Measurements from ENCODE around the gene KRTAP9-9.
"Not testable (repeated sequence)": the region's sequence is repeated elsewhere in the genome, so short reads cannot be mapped to it uniquely, and the experiment has no call there.

Gene KRTAP9-9

DNA sequence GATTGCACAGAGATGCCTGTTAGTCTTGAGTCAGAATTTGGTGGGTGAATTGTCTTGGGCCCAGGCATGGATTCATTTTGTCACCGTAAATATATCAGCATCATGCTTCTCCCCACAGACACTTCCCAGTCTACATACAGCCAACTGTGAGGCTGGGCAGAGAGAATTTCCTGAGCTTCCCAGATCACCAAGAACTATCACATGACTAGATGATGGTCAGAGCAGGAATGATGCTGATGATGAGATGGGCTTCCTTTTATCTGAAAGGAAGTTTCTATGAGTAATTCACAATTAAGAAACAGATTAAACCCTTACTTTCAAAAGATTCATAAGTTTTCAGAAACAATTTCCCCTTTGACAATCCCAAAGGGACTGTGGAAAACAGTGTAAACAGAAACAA is 323 bp upstream of the KRTAP9-9 start:
- in situ Hi-C loops (cut with HindIII; ENCODE audit: low sequenced_read_pairs), result no loop called here
- TF ChIP-seq, protein P1, sequence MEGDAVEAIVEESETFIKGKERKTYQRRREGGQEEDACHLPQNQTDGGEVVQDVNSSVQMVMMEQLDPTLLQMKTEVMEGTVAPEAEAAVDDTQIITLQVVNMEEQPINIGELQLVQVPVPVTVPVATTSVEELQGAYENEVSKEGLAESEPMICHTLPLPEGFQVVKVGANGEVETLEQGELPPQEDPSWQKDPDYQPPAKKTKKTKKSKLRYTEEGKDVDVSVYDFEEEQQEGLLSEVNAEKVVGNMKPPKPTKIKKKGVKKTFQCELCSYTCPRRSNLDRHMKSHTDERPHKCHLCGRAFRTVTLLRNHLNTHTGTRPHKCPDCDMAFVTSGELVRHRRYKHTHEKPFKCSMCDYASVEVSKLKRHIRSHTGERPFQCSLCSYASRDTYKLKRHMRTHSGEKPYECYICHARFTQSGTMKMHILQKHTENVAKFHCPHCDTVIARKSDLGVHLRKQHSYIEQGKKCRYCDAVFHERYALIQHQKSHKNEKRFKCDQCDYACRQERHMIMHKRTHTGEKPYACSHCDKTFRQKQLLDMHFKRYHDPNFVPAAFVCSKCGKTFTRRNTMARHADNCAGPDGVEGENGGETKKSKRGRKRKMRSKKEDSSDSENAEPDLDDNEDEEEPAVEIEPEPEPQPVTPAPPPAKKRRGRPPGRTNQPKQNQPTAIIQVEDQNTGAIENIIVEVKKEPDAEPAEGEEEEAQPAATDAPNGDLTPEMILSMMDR (IDR thresholded peaks at IDR 0.05; ENCODE audit: low read depth, low read length, missing control alignments), result no peak
- no peak overlapping the region for H3K4me3 ChIP-seq (ENCODE audit: low read depth, low read length)
- DNase-seq (ENCODE audit: low read depth), result no peak

DNA sequence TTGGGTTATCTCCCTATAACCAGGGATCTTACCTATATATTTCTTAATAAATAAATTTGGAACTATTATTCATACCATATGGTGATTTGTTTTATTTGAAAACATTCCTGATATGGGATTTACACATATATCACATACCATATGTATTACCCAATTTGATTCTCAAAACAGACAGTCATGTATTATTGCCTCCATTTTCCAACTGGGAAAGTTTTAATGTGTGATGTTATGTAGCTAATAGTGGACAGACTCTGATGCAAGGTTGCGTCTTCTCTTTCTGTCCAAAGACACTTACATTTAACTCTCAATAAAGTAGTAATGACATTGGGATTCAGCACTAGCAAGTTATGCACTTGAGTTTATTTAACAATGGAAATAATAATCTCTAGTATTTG is 1.1 kb downstream of the KRTAP9-9 start:
- in situ Hi-C loops (cut with HindIII; ENCODE audit: low sequenced_read_pairs), result no loop called here
- TF ChIP-seq, protein P1 (IDR thresholded peaks at IDR 0.05; ENCODE audit: low read depth, low read length, missing control alignments), result no peak
- no peak for DNase-seq (ENCODE audit: low read depth)
- H3K4me3 ChIP-seq (ENCODE audit: low read depth, low read length), result no peak overlapping the region

DNA sequence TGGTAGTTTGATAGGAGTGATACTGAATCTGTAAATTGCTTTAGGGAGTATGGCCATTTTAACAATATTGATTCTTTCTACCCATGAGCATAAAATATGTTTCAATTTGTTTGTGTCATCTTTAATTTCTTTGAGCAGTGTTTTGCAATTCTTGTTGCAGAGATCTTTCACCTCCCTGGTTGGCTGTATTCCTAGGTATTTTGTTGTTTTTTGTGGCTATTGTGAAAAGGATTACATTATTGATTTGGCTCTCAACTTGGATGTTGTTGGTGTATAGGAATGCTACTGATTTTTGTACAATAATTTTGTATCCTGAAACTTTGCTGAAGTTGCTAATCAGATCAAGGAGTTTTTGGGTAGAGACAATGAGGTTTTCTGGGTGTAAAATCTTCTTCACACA is 3.2 kb downstream of the KRTAP9-9 start:
- DNase-seq (ENCODE audit: low read depth), result no peak
- in situ Hi-C loops (cut with HindIII; ENCODE audit: low sequenced_read_pairs), result no loop called here
- H3K4me3 ChIP-seq (ENCODE audit: low read depth, low read length), result no peak overlapping the region
- TF ChIP-seq, protein P1 (IDR thresholded peaks at IDR 0.05; ENCODE audit: low read depth, low read length, missing control alignments), result no peak

DNA sequence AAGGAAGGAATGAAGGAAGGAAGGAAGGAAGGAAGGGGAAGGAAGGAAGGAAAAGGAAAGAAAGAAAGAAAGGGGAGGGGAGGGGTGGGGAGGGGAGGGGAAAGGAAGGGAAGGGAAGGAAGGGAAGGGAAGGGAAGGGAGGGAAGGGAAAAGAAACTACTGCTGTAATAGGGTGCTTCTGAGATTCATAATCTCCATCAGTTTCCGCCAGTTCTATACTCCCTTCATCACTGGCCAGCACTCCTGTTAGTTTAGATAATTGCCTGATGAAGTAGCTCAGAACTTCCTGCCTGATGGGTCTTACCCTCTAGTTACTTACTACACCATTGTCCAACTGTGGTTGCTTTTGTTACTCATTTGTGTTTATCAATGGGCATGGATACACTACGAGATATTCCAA is 8.0 kb downstream of the KRTAP9-9 start:
- TF ChIP-seq, protein P1 (IDR thresholded peaks at IDR 0.05; ENCODE audit: low read depth, low read length, missing control alignments), result no peak
- in situ Hi-C loops (cut with HindIII; ENCODE audit: low sequenced_read_pairs), result no loop called here
- no peak for DNase-seq (ENCODE audit: low read depth)
- H3K4me3 ChIP-seq (ENCODE audit: low read depth, low read length), result no peak overlapping the region

DNA sequence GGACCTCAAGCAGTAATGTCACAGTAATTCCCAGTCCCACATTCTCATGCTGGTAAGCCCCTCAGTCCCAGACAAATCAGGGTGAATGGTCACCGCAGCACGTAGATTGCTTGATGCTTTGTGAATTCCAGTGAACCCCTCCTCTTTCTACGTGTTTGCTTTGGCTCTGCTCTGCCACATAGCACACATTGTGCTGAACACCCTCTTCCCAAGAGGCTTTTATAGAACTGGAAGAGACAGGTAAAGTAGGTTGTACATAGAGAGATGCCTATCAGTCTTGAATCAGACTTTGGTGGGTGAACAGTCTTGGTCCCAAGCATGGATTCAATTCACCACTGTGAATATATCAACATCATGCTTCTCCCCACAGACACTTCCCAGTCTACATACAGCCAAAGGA is 9.4 kb downstream of the KRTAP9-9 start:
- DNase-seq (ENCODE audit: low read depth), result no peak
- no peak overlapping the region for H3K4me3 ChIP-seq (ENCODE audit: low read depth, low read length)
- TF ChIP-seq, protein P1 (IDR thresholded peaks at IDR 0.05; ENCODE audit: low read depth, low read length, missing control alignments), result no peak
- in situ Hi-C loops (cut with HindIII; ENCODE audit: low sequenced_read_pairs), result no loop called here

DNA sequence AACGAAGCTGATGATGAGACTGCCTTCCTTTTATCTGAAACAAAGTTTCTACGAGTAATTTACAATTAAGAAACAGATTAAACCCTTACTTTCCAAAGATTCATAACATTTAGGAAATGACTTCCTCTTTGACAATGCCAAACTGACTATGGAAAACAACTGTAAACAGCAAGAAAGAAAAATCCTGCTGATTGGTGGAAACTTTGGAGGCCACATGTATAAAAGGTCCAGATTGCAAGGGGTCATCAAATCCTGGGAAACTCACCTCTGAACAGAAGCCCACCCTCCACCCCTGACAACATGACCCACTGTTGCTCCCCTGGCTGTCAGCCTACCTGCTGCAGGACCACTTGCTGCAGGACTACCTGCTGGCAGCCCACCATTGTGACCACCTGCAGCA is 9.9 kb downstream of the KRTAP9-9 start, which contains the start of gene KRTAP9-6:
KRTAP9-6 (plus strand) TSS at position 301 of the 400 bp plus-strand sequence; CDS start at position 301, 0 bp downstream.
- in situ Hi-C loops (cut with HindIII; ENCODE audit: low sequenced_read_pairs), result no loop called here
- no peak within 1 kb of the TSS for H3K4me3 ChIP-seq (ENCODE audit: low read depth, low read length)
- DNase-seq (ENCODE audit: low read depth), result no peak
- TF ChIP-seq, protein P1 (IDR thresholded peaks at IDR 0.05; ENCODE audit: low read depth, low read length, missing control alignments), result no peak

DNA sequence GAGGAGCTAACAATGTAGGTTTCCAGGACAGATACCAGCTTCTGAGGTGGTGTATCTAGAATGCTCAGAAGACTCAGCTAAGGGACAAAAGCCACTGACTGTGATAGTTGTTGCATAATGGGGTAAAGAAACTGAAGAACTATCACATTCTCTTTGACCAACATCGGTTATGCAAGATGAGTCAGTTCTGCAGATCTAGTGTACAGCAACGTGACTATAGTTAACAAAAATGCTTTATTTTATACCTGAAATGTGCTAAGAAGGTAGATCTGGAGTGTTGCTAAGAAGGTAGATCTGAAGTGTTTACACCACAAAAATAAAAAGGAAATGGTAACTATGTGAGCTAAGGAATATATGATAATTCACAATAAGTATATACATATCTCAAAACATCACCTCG is 12.5 kb downstream of the KRTAP9-9 start:
- TF ChIP-seq, protein P1 (IDR thresholded peaks at IDR 0.05; ENCODE audit: low read depth, low read length, missing control alignments), result no peak
- DNase-seq (ENCODE audit: low read depth), result no peak
- no peak overlapping the region for H3K4me3 ChIP-seq (ENCODE audit: low read depth, low read length)
- in situ Hi-C loops (cut with HindIII; ENCODE audit: low sequenced_read_pairs), result no loop called here

DNA sequence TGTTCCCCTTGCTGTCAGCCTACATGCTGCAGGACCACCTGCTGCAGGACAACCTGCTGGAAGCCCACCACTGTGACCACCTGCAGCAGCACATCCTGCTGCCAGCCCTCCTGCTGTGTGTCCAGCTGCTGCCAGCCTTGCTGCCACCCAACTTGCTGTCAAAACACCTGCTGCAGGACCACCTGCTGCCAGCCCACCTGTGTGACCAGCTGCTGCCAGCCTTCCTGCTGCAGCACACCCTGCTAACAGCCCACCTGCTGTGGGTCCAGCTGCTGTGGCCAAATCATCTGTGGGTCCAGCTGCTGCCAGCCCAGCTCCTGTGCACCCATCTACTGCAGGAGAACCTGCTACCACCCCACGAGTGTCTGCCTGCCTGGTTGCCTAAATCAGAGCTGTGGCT is 16.1 kb downstream of the KRTAP9-9 start:
- in situ Hi-C loops (cut with HindIII; ENCODE audit: low sequenced_read_pairs); H3K4me3 ChIP-seq (ENCODE audit: low read depth, low read length); DNase-seq (ENCODE audit: low read depth): not testable (repeated sequence)

All from astrocyte of the cerebellum (primary cell).